HG03575 (cell line): ENCODE measurements around the gene CNBD2.
"Not testable (repeated sequence)": the region's sequence is repeated elsewhere in the genome, so short reads cannot be mapped to it uniquely, and the experiment has no call there.

ENCODE experiments used
- ATAC-seq: cut with Tn5 transposase; IDR thresholded peaks from one replicate; pipeline ENCODE4 v1.9.1; 2021; ENCODE audit not compliant: unreplicated experiment, insufficient number of reproducible peaks, low FRiP score; ENCODE audit errors: extremely low read depth

The CNBD2 gene

GRCh38 chr20:36050436-36051317 lies 82.3 kb downstream of the CNBD2 start:
- no peak for ATAC-seq

GRCh38 chr20:36051318-36052116 lies 83.1 kb downstream of the CNBD2 start:
- ATAC-seq = no peak

- no peak for ATAC-seq
Measured at GRCh38 chr20:36052117-36052513, 83.7 kb downstream of the CNBD2 start.

- not testable (repeated sequence) for ATAC-seq
Measured at GRCh38 chr20:36053863-36054518, 85.6 kb downstream of the CNBD2 start.

GRCh38 chr20:36055145-36055544 lies 86.8 kb downstream of the CNBD2 start:
- no peak for ATAC-seq

GRCh38 chr20:36060676-36061075 lies 92.3 kb downstream of the CNBD2 start:
- no peak for ATAC-seq

- no peak for ATAC-seq
Measured at GRCh38 chr20:36061754-36062153, 93.4 kb downstream of the CNBD2 start.

- no peak for ATAC-seq
Measured at GRCh38 chr20:36062799-36063198, 94.4 kb downstream of the CNBD2 start.

- no peak for ATAC-seq
Measured at GRCh38 chr20:36063916-36064657, 95.7 kb downstream of the CNBD2 start.

- ATAC-seq = no peak
Measured at GRCh38 chr20:36064658-36065426, 96.5 kb downstream of the CNBD2 start.

GRCh38 chr20:36065427-36065998 lies 97.1 kb downstream of the CNBD2 start:
- ATAC-seq = no peak

GRCh38 chr20:36066777-36067176 lies 98.4 kb downstream of the CNBD2 start:
- ATAC-seq = no peak

GRCh38 chr20:36068526-36068925 lies 100.1 kb downstream of the CNBD2 start:
- ATAC-seq = not testable (repeated sequence)

- no peak for ATAC-seq
Measured at GRCh38 chr20:36070451-36070850, 102.1 kb downstream of the CNBD2 start.

GRCh38 chr20:36071848-36072247 lies 103.5 kb downstream of the CNBD2 start:
- no peak for ATAC-seq

GRCh38 chr20:36074983-36075382 lies 106.6 kb downstream of the CNBD2 start:
- no peak for ATAC-seq

GRCh38 chr20:36077762-36078161 lies 109.4 kb downstream of the CNBD2 start:
- not testable (repeated sequence) for ATAC-seq

- no peak for ATAC-seq
Measured at GRCh38 chr20:36079486-36079885, 111.1 kb downstream of the CNBD2 start.
